Natural killer cell (primary cell): Measurements from ENCODE around the gene PLEKHA6. TPM values are rescaled to one million over a fixed set of nuclear protein-coding genes. Genes with fewer than 3 reads are reported as not detected.

Experiments used
- ATAC-seq, 3 donors: fragments of 150-1000 bp in 2 of 3; fragments of 200-7000 bp in 1 of 3; cut with Tn5 transposase; 1 replicate in 1 of 3; 2 replicates in 2 of 3; pipeline ENCODE4 v1.10.0; 2021; ENCODE audit warnings: mild to moderate bottlenecking in 2 of 3, moderate library complexity in 2 of 3
- DNase-seq, 2 donors: peaks; one replicate each; pipeline versions ENCODE4 v3.0.0 to v3.0.0-alpha.2; 2013 to 2021; ENCODE audit warnings: mixed read lengths in 1 of 2
- H3K27ac ChIP-seq: one replicate; pipeline ENCODE4 v1.5.1; 2013; ENCODE audit warnings: mild to moderate bottlenecking, low read length
- H3K27me3 ChIP-seq: one replicate; pipeline ENCODE4 v1.6.1; 2013; ENCODE audit warnings: low read length; ENCODE audit not compliant: control insufficient read depth, insufficient read depth
- H3K36me3 ChIP-seq: one replicate; pipeline ENCODE4 v1.6.1; 2013; ENCODE audit warnings: low read length; ENCODE audit not compliant: control insufficient read depth, insufficient read depth
- H3K4me1 ChIP-seq: one replicate; pipeline ENCODE4 v1.6.1; 2013; ENCODE audit warnings: low read length; ENCODE audit not compliant: control insufficient read depth, insufficient read depth
- H3K4me3 ChIP-seq: one replicate; pipeline ENCODE4 v1.5.1; 2013; ENCODE audit warnings: low read length
- H3K9me3 ChIP-seq: one replicate; pipeline ENCODE4 v1.6.1; 2013; ENCODE audit warnings: low read length; ENCODE audit not compliant: control insufficient read depth, insufficient read depth
- H3K27ac Mint-ChIP-seq, 2 donors: one replicate each; pipeline ENCODE4 v1.8.0; 2022; ENCODE audit warnings: mild to moderate bottlenecking in 2 of 2, mixed read lengths in 2 of 2, moderate library complexity in 1 of 2
- H3K27me3 Mint-ChIP-seq, 2 donors: one replicate each; pipeline ENCODE4 v1.8.0; 2022; ENCODE audit warnings: low read depth in 2 of 2, mixed read lengths in 2 of 2
- H3K36me3 Mint-ChIP-seq: one replicate; pipeline ENCODE4 v1.8.0; 2022; ENCODE audit warnings: mixed read lengths
- H3K4me1 Mint-ChIP-seq, 2 donors: one replicate each; pipeline ENCODE4 v1.8.0; 2022; ENCODE audit warnings: mixed read lengths in 2 of 2
- H3K4me3 Mint-ChIP-seq: one replicate; pipeline ENCODE4 v1.8.0; 2022; ENCODE audit warnings: mild to moderate bottlenecking, moderate library complexity, mixed read lengths
- H3K9me3 Mint-ChIP-seq, 2 donors: one replicate each; pipeline ENCODE4 v1.8.0; 2022; ENCODE audit warnings: mixed read lengths in 2 of 2
- WGBS: methylation state at CpG from one replicate; pipeline ENCODE4 v1.1.7; 2013; ENCODE audit warnings: missing lambda C conversion rate; ENCODE audit not compliant: insufficient coverage; 5-methylcytosine and 5-hydroxymethylcytosine counted together
- intact Hi-C: fragments of 100-400 bp; cut with micrococcal nuclease; formaldehyde crosslinking; loops from one replicate; pipeline ENCODE4 v1.14.2; 2022
- total RNA-seq, 4 donors: library from RNA; stranded (reverse); fragments of 120-200 nt in 1 of 4; gene quantifications; one replicate each; pipeline versions ENCODE4 v1.2.3 to v1.2.4, GENCODE V29; 2013 to 2022
- TF ChIP-seq, protein P1 (sequence below): fragments of 200-600 bp; IDR thresholded peaks from one replicate; pipeline ENCODE4 v1.8.0; 2022; ENCODE audit warnings: antibody characterized with exemption

Gene PLEKHA6
- total RNA-seq, 3 donors from 2014 or later (not counting 1 experiment from before 2014, with no cell fraction given): 0.10 to 0.43 (median 0.16) TPM

GRCh38 chr1:204286315-204286714 is 73.4 kb downstream of the PLEKHA6 start:
- Histone ChIP-seq H3K9me3 (no peaks in the 10 kb centered on the region), H3K4me3 (peak overlapping the region; percentile 45), H3K27ac (peak overlapping the region; percentile 67), H3K4me1 (peaks cover 28% of the 10 kb centered on the region), H3K27me3 (peaks cover 3% of the 10 kb centered on the region), H3K36me3 (no peaks in the 10 kb centered on the region)
- Mint-ChIP-seq H3K27ac (peak overlapping the region in 1 of 2 donors; percentile 83), H3K4me3 (peak overlapping the region; percentile 18), H3K4me1 (peaks cover 20 to 28% of the 10 kb centered on the region in 2 donors), H3K36me3 (no peaks in the 10 kb centered on the region), H3K27me3 (peaks cover 32 to 46% of the 10 kb centered on the region in 2 donors), H3K9me3 (no peaks in the 10 kb centered on the region)
- TF ChIP-seq, protein P1, sequence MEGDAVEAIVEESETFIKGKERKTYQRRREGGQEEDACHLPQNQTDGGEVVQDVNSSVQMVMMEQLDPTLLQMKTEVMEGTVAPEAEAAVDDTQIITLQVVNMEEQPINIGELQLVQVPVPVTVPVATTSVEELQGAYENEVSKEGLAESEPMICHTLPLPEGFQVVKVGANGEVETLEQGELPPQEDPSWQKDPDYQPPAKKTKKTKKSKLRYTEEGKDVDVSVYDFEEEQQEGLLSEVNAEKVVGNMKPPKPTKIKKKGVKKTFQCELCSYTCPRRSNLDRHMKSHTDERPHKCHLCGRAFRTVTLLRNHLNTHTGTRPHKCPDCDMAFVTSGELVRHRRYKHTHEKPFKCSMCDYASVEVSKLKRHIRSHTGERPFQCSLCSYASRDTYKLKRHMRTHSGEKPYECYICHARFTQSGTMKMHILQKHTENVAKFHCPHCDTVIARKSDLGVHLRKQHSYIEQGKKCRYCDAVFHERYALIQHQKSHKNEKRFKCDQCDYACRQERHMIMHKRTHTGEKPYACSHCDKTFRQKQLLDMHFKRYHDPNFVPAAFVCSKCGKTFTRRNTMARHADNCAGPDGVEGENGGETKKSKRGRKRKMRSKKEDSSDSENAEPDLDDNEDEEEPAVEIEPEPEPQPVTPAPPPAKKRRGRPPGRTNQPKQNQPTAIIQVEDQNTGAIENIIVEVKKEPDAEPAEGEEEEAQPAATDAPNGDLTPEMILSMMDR: no peak
- DNase-seq (no peak), ATAC-seq (no peak)
- intact Hi-C loops: no loop called here
- WGBS: 80% methylated on average over 5 of the region's 5 CpGs

GRCh38 chr1:204285436-204286305 is 74.1 kb downstream of the PLEKHA6 start:
- WGBS: 76% methylated on average over 10 of the region's 13 CpGs
- Mint-ChIP-seq H3K9me3 (no peaks in the 10 kb centered on the region), H3K4me3 (peak overlapping the region; percentile 18), H3K27me3 (peaks cover 29 to 41% of the 10 kb centered on the region in 2 donors), H3K4me1 (peaks cover 20 to 28% of the 10 kb centered on the region in 2 donors), H3K36me3 (no peaks in the 10 kb centered on the region), H3K27ac (peak overlapping the region in 1 of 2 donors; percentile 49)
- Histone ChIP-seq H3K27ac (no peak overlapping the region), H3K27me3 (peaks cover 3% of the 10 kb centered on the region), H3K4me3 (no peak overlapping the region), H3K9me3 (no peaks in the 10 kb centered on the region), H3K4me1 (peaks cover 28% of the 10 kb centered on the region), H3K36me3 (no peaks in the 10 kb centered on the region)
- intact Hi-C loops: no loop called here
- TF ChIP-seq, protein P1: no peak
- DNase-seq (no peak), ATAC-seq (no peak)

- H3K9me3 ChIP-seq: no peaks in the 10 kb centered on the region
- Mint-ChIP-seq H3K36me3 (no peaks in the 10 kb centered on the region), H3K27me3 (peaks cover 22 to 37% of the 10 kb centered on the region in 2 donors), H3K4me3 (no peak overlapping the region), H3K4me1 (peaks cover 20 to 28% of the 10 kb centered on the region in 2 donors), H3K27ac (no peak overlapping the region), H3K9me3 (no peaks in the 10 kb centered on the region)
- peaks cover 5% of the 10 kb centered on the region for H3K27me3 ChIP-seq
- H3K4me3 ChIP-seq: no peak overlapping the region
- intact Hi-C loops: no loop called here
- ATAC-seq (no peak), DNase-seq (no peak)
- H3K27ac ChIP-seq: no peak overlapping the region
- TF ChIP-seq, protein P1: no peak
- 95% methylated on average over 2 of the region's 2 CpGs for WGBS
- H3K4me1 ChIP-seq: peaks cover 28% of the 10 kb centered on the region
- no peaks in the 10 kb centered on the region for H3K36me3 ChIP-seq
Observed at GRCh38 chr1:204284929-204285328, 74.8 kb downstream of the PLEKHA6 start.
